SK-N-SH (cell line): ENCODE measurements around the gene GLDC. TPM values are rescaled to one million over a fixed set of nuclear protein-coding genes. Genes with fewer than 3 reads are reported as not detected.

Experiments used
- CTCF ChIA-PET: fragments of 300-600, 350-600 bp; formaldehyde crosslinking; extraction: SDS; loops from one replicate; lab custom pipeline; 2021; lab: Yijun Ruan, JAX
- POLR2A ChIA-PET: fragments of 350-600 bp; sonication (Branson Sonifier 250); formaldehyde crosslinking; extraction: SDS; loops from one replicate; lab custom pipeline; 2020; ENCODE audit warnings: antibody characterized with exemption, inconsistent platforms; lab: Yijun Ruan, JAX
- DNase-seq: peaks from one replicate; pipeline ENCODE4 v3.0.0; 2012
- H2AFZ ChIP-seq: fragments of 200-600 bp; sonication (generic); 2 replicates; pipeline ENCODE4 v1.8.1; 2016; ENCODE audit warnings: antibody characterized with exemption, mild to moderate bottlenecking, low read depth
- H3F3A ChIP-seq: fragments of 200-600 bp; sonication (generic); replicated peaks from 2 replicates; pipeline ENCODE3; 2016; ENCODE audit warnings: antibody characterized with exemption, mild to moderate bottlenecking; ENCODE audit not compliant: insufficient read depth
- H3K27ac ChIP-seq, 2 experiments: fragments of 200-500 bp in 1 of 2; fragments of 200-600 bp in 1 of 2; sonication (Bioruptor generic) in 1 of 2; sonication (generic), shearing (Covaris generic) in 1 of 2; 2 replicates each; pipeline versions ENCODE4 v1.5.1 to v1.6.1; 2014 to 2016; ENCODE audit warnings: low read depth in 2 of 2, inconsistent platforms in 1 of 2, low read length in 1 of 2, mild to moderate bottlenecking in 1 of 2, mixed read lengths in 1 of 2
- H3K27me3 ChIP-seq: fragments of 200-600 bp; sonication (generic), shearing (Covaris generic); 2 replicates; pipeline ENCODE4 v1.6.1; 2016; ENCODE audit warnings: mixed run types; ENCODE audit not compliant: insufficient read depth
- H3K36me3 ChIP-seq, 2 experiments: fragments of 200-500 bp in 1 of 2; fragments of 200-600 bp in 1 of 2; sonication (Bioruptor generic) in 1 of 2; sonication (generic) in 1 of 2; replicated peaks in 1 of 2; 2 replicates each; pipeline versions ENCODE3 to v1.5.1; 2014 to 2016; ENCODE audit warnings: low read length in 1 of 2, mild to moderate bottlenecking in 1 of 2; ENCODE audit not compliant: insufficient read depth in 2 of 2, control insufficient read depth in 1 of 2
- H3K4me1 ChIP-seq, 2 experiments: fragments of 200-500 bp in 1 of 2; fragments of 200-600 bp in 1 of 2; sonication (Bioruptor generic) in 1 of 2; sonication (generic), shearing (Covaris generic) in 1 of 2; 2 replicates each; pipeline versions ENCODE4 v1.5.1 to v1.6.1; 2014 to 2016; ENCODE audit warnings: low read depth in 1 of 2, low read length in 1 of 2, mixed run types in 1 of 2; ENCODE audit not compliant: insufficient read depth in 2 of 2, control insufficient read depth in 1 of 2
- H3K4me2 ChIP-seq: fragments of 200-600 bp; sonication (generic), shearing (Covaris generic); 2 replicates; pipeline ENCODE4 v1.6.1; 2017; ENCODE audit warnings: mixed run types
- H3K4me3 ChIP-seq, 2 experiments: fragments of 200-500 bp in 1 of 2; fragments of 200-600 bp in 1 of 2; sonication (Bioruptor generic) in 1 of 2; sonication (generic), shearing (Covaris generic) in 1 of 2; 2 replicates each; pipeline versions ENCODE4 v1.5.1 to v1.8.1; 2014 to 2016; ENCODE audit warnings: low read depth in 2 of 2, inconsistent platforms in 1 of 2, low read length in 1 of 2, mild to moderate bottlenecking in 1 of 2, mixed read lengths in 1 of 2, moderate library complexity in 1 of 2
- H3K79me2 ChIP-seq: fragments of 200-600 bp; sonication (generic); 2 replicates; pipeline ENCODE4 v1.8.1; 2017; ENCODE audit warnings: mild to moderate bottlenecking; ENCODE audit not compliant: insufficient read depth
- H3K9ac ChIP-seq: fragments of 200-600 bp; sonication (generic); 2 replicates; pipeline ENCODE4 v1.6.1; 2017; ENCODE audit warnings: mixed run types
- H3K9me2 ChIP-seq: fragments of 200-600 bp; sonication (generic); 2 replicates; pipeline ENCODE4 v1.6.1; 2017; ENCODE audit warnings: mixed run types
- H3K9me3 ChIP-seq: fragments of 200-600 bp; sonication (generic); 2 replicates; pipeline ENCODE4 v1.6.1; 2017; ENCODE audit warnings: mixed run types, mild to moderate bottlenecking, moderate library complexity
- H4K20me1 ChIP-seq: fragments of 200-600 bp; sonication (generic); 2 replicates; pipeline ENCODE4 v1.6.1; 2017; ENCODE audit warnings: mild to moderate bottlenecking, mixed run types; ENCODE audit not compliant: insufficient read depth
- CHD2 ChIP-seq: fragments of 150-350 bp; IDR thresholded peaks from 2 replicates; pipeline ENCODE4 v1.6.1; 2018; ENCODE audit warnings: low read length; ENCODE audit not compliant: partially characterized antibody
- ELF1 ChIP-seq: IDR thresholded peaks from 2 replicates; pipeline ENCODE4 v1.4.0; 2012
- EP300 ChIP-seq, 2 experiments: IDR thresholded peaks; 2 replicates each; pipeline versions ENCODE4 v1.4.0 to v1.6.1; 2012; ENCODE audit warnings: borderline replicate concordance in 1 of 2, low read depth in 1 of 2, low read length in 1 of 2
- EZH2phosphoT487 ChIP-seq: fragments of 200-600 bp; sonication (generic); IDR thresholded peaks from 2 replicates; pipeline ENCODE4 v1.6.1; 2017; ENCODE audit warnings: low read depth, mixed run types, mild to moderate bottlenecking, antibody characterized with exemption, moderate library complexity, borderline replicate concordance
- GABPA ChIP-seq: IDR thresholded peaks from 2 replicates; pipeline ENCODE4 v1.4.0; 2012; ENCODE audit warnings: low read depth, mild to moderate bottlenecking
- JUND ChIP-seq: IDR thresholded peaks from 2 replicates; pipeline ENCODE4 v1.4.0; 2012
- MEF2A ChIP-seq: IDR thresholded peaks from 2 replicates; pipeline ENCODE4 v1.4.0; 2012; ENCODE audit warnings: low read depth, borderline replicate concordance
- NRF1 ChIP-seq: IDR thresholded peaks from 2 replicates; pipeline ENCODE4 v1.6.1; 2012; ENCODE audit warnings: low read depth, mild to moderate bottlenecking, low read length
- RXRA ChIP-seq: IDR thresholded peaks from 2 replicates; pipeline ENCODE4 v1.4.0; 2012; ENCODE audit warnings: low read depth, mild to moderate bottlenecking, borderline replicate concordance
- SMC3 ChIP-seq: IDR thresholded peaks from 2 replicates; pipeline ENCODE4 v1.6.1; 2012; ENCODE audit warnings: low read depth, low read length, improper control_type of control experiment
- TAF1 ChIP-seq: IDR thresholded peaks from 2 replicates; pipeline ENCODE4 v1.6.1; 2012; ENCODE audit warnings: low read depth, mild to moderate bottlenecking, low read length, moderate library complexity, borderline replicate concordance
- USF2 ChIP-seq: fragments of 150-350 bp; IDR thresholded peaks from 2 replicates; pipeline ENCODE4 v1.6.1; 2017; ENCODE audit warnings: antibody characterized with exemption, low read length, low read depth, borderline replicate concordance
- YY1 ChIP-seq: IDR thresholded peaks from 2 replicates; pipeline ENCODE4 v1.4.0; 2012; ENCODE audit warnings: low read depth, mild to moderate bottlenecking
- WGBS: methylation state at CpG from one replicate; pipeline ENCODE4 v1.1.6; 2017; ENCODE audit warnings: low lambda C conversion rate; 5-methylcytosine and 5-hydroxymethylcytosine counted together
- polyA plus RNA-seq, 3 experiments: library from polyadenylated mRNA; depleted of rRNA; stranded (reverse); fragments of >200 nt; gene quantifications; 2 replicates each; pipeline ENCODE4 v1.2.3, GENCODE V29; 2012
- TF ChIP-seq, protein P1 (sequence below): fragments of 150-350 bp; IDR thresholded peaks from 2 replicates; pipeline ENCODE4 v1.6.1; 2016; ENCODE audit warnings: mild to moderate bottlenecking, low read depth, low read length
- TF ChIP-seq, protein P2 (sequence below): fragments of 200-600 bp; sonication (generic); IDR thresholded peaks from 2 replicates; pipeline ENCODE4 v1.6.1; 2017; ENCODE audit warnings: antibody characterized with exemption, mild to moderate bottlenecking, moderate library complexity
- TF ChIP-seq, protein P3 (sequence below): IDR thresholded peaks from 2 replicates; pipeline ENCODE4 v1.4.0; 2012; ENCODE audit warnings: low read depth, borderline replicate concordance
- TF ChIP-seq, protein P4 (sequence below): IDR thresholded peaks from 2 replicates; pipeline ENCODE4 v1.4.0; 2012; ENCODE audit warnings: low read depth, borderline replicate concordance

Gene GLDC
- polyA plus RNA-seq, 1 of the 3 experiments (the other 2 are of a cell fraction), result 4.1 TPM

GRCh38 chr9:6655036-6655435 lies 9.5 kb upstream of the GLDC start (continued):
- no peak for TF ChIP-seq CHD2
- no peak for TF ChIP-seq EP300 (IDR thresholded peaks at IDR 0.05; ENCODE audit: borderline replicate concordance in 1 of 2, low read depth in 1 of 2, low read length in 1 of 2)
- TF ChIP-seq RXRA, result no peak
- no peak for TF ChIP-seq EZH2phosphoT487
- TF ChIP-seq GABPA, result no peak
- TF ChIP-seq NRF1, result no peak
- TF ChIP-seq ELF1, result no peak

GRCh38 chr9:6646293-6646636 lies 736 bp upstream of the GLDC start:
- no peaks in the 10 kb centered on the region for H3K9me2 ChIP-seq
- H3K36me3 ChIP-seq, result no peaks in the 10 kb centered on the region
- no peaks in the 10 kb centered on the region for H4K20me1 ChIP-seq
- no peaks in the 10 kb centered on the region for H3K9me3 ChIP-seq
- peak overlapping the region in 1 of 2 experiments; percentile 60; a peak in 3 of 4 replicates for H3K4me3 ChIP-seq
- 54% methylated on average over 12 of the region's 12 CpGs for WGBS
- no peak for TF ChIP-seq JUND
- TF ChIP-seq, protein P1, sequence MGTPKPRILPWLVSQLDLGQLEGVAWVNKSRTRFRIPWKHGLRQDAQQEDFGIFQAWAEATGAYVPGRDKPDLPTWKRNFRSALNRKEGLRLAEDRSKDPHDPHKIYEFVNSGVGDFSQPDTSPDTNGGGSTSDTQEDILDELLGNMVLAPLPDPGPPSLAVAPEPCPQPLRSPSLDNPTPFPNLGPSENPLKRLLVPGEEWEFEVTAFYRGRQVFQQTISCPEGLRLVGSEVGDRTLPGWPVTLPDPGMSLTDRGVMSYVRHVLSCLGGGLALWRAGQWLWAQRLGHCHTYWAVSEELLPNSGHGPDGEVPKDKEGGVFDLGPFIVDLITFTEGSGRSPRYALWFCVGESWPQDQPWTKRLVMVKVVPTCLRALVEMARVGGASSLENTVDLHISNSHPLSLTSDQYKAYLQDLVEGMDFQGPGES, result no peak
- no peak for TF ChIP-seq SMC3
- no peak for TF ChIP-seq MEF2A
- no peak for TF ChIP-seq TAF1
- TF ChIP-seq, protein P2, sequence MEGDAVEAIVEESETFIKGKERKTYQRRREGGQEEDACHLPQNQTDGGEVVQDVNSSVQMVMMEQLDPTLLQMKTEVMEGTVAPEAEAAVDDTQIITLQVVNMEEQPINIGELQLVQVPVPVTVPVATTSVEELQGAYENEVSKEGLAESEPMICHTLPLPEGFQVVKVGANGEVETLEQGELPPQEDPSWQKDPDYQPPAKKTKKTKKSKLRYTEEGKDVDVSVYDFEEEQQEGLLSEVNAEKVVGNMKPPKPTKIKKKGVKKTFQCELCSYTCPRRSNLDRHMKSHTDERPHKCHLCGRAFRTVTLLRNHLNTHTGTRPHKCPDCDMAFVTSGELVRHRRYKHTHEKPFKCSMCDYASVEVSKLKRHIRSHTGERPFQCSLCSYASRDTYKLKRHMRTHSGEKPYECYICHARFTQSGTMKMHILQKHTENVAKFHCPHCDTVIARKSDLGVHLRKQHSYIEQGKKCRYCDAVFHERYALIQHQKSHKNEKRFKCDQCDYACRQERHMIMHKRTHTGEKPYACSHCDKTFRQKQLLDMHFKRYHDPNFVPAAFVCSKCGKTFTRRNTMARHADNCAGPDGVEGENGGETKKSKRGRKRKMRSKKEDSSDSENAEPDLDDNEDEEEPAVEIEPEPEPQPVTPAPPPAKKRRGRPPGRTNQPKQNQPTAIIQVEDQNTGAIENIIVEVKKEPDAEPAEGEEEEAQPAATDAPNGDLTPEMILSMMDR, result no peak
- TF ChIP-seq USF2, result no peak
- TF ChIP-seq YY1, result no peak
- TF ChIP-seq ELF1, result no peak
- TF ChIP-seq EP300 (IDR thresholded peaks at IDR 0.05; ENCODE audit: borderline replicate concordance in 1 of 2, low read depth in 1 of 2, low read length in 1 of 2), result no peak
- TF ChIP-seq, protein P3, sequence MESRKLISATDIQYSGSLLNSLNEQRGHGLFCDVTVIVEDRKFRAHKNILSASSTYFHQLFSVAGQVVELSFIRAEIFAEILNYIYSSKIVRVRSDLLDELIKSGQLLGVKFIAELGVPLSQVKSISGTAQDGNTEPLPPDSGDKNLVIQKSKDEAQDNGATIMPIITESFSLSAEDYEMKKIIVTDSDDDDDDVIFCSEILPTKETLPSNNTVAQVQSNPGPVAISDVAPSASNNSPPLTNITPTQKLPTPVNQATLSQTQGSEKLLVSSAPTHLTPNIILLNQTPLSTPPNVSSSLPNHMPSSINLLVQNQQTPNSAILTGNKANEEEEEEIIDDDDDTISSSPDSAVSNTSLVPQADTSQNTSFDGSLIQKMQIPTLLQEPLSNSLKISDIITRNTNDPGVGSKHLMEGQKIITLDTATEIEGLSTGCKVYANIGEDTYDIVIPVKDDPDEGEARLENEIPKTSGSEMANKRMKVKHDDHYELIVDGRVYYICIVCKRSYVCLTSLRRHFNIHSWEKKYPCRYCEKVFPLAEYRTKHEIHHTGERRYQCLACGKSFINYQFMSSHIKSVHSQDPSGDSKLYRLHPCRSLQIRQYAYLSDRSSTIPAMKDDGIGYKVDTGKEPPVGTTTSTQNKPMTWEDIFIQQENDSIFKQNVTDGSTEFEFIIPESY, result no peak
- TF ChIP-seq RXRA, result no peak
- TF ChIP-seq, protein P4, sequence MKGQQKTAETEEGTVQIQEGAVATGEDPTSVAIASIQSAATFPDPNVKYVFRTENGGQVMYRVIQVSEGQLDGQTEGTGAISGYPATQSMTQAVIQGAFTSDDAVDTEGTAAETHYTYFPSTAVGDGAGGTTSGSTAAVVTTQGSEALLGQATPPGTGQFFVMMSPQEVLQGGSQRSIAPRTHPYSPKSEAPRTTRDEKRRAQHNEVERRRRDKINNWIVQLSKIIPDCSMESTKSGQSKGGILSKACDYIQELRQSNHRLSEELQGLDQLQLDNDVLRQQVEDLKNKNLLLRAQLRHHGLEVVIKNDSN, result no peak
- TF ChIP-seq, all 33 proteins: peak for 0
- peaks cover 0 to 4% of the 10 kb centered on the region in 2 experiments; a peak in 1 of 4 replicates for H3K4me1 ChIP-seq
- H3K27ac ChIP-seq, result no peak overlapping the region
- no peaks in the 10 kb centered on the region for H3K79me2 ChIP-seq
- H3K27me3 ChIP-seq, result peaks cover 19% of the 10 kb centered on the region; the same call in 1 of the 2 replicates
- CTCF ChIA-PET, result interaction anchor here (1.9 kb wide), 2 partner anchors 21 to 61 kb away, joined by 5 to 7 read pairs; no protein-coding TSS in a partner anchor
- POLR2A ChIA-PET, result no interaction called here
- no peak overlapping the region for H3K9ac ChIP-seq
- H2AFZ ChIP-seq, result peak overlapping the region; percentile 86; the same call in 1 of the 2 replicates
- H3F3A ChIP-seq, result no peaks in the 10 kb centered on the region
- no peak for DNase-seq
- H3K4me2 ChIP-seq, result peak overlapping the region; percentile 82
